SK-MEL-5 (cell line): ENCODE measurements around the gene PPP1R3C. TPM values are rescaled to one million over a fixed set of nuclear protein-coding genes. Genes with fewer than 3 reads are reported as not detected.
A peak's percentile ranks its signal among the peaks of the same experiment; 100 is the strongest.

Source experiments
- DNase-seq: peaks from one replicate; pipeline ENCODE4 v3.0.0-alpha.2; 2016; ENCODE audit warnings: low read depth, low spot score
- in situ Hi-C: cut with HindIII; loops from 2 replicates; pipeline ENCODE4 v1.10.0; 2016; ENCODE audit warnings: low sequenced_read_pairs, high pct_unique_total_duplicates, low pct_unique_long_range_greater_than_20kb
- polyA plus RNA-seq, 2 experiments: library from polyadenylated mRNA; depleted of rRNA; stranded (reverse); fragments of >200 nt; gene quantifications; 2 replicates each; pipeline ENCODE4 v1.2.3, GENCODE V29; 2015
- total RNA-seq: library from RNA; depleted of rRNA; stranded (reverse); fragments of >200 nt; shearing (Covaris generic); gene quantifications from 2 replicates; pipeline ENCODE4 v1.2.3, GENCODE V29; 2014; rRNA removed

PPP1R3C gene
- total RNA-seq: 12.2 and 13.2 TPM in 2 replicates
- polyA plus RNA-seq (2015; cell fraction: cytosol; rRNA removed): 7.1 and 9.3 TPM in 2 replicates
- polyA plus RNA-seq (2015; cell fraction: nucleus; rRNA removed): 3.9 and 6.4 TPM in 2 replicates

GRCh38 chr10:91632671-91633550, at the start of gene PPP1R3C:
Gene PPP1R3C (minus strand): TSS chr10:91633071. CDS start chr10:91632969, 102 bp downstream.
- DNase-seq: peak; percentile 13
- in situ Hi-C loops: no loop called here

- peak; percentile 5 for DNase-seq
- in situ Hi-C loops: no loop called here
Measured at GRCh38 chr10:91681361-91682276, 48.7 kb upstream of the PPP1R3C start.

DNA sequence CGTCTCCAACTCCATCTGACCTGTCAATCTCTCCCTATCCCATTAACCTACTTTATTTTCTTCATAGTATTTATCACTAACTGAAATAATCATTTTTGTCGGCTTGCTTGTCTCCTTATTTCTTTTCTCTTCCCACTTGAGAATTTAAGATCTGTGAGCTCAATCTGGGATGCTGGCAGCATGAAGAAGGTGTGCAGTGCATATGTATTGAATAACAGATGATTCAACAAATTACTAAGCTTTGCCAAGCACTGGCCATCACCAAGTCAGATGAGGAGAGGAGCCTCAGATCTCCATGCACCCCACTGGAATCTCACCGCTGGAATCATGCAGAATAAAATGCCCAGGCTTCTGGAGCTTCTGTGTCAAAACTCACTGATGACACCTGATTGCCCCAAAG, 47.6 kb upstream of the PPP1R3C start:
- in situ Hi-C loops: no loop called here

DNA sequence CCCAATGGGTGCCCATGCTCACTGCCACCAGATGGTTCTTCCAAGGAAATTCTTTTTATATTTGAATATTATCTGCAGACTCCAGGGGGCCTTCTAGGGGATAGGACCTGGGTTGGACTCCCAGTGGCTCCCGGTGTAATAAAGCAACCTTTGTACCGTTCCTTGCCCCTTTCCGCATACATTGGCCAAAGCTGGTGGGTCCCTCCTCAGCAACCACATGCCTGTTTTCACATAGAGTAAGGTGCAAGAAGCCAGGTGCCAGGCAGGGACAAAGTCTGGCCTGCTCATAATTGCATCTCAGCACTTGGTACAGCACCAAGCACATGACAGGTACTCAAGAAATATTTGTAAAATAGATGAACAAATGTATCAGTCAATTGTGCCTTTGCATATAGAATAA, 46.4 kb upstream of the PPP1R3C start:
- in situ Hi-C loops: no loop called here
- DNase-seq: no peak

More for the DNA sequence above, 47.6 kb upstream of the PPP1R3C start:
- no peak for DNase-seq

DNA sequence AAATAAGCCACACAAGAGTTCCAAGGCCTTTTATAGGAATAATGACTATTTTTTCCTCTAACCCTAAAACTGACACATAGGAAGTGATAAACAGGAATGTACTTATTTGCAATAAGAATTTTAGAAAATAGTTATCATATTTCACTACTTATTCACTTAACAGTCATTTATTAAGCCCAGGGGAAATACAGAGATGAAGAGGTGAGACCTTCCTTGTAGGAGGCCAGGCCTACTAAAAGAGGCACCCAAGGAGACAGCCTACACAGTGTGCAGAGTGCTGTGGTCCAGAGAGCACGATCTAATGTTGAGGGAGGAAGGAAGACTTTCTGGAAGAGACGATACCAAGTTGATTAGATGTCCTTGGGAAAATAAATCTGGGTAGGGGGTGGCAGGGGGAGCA, 45.0 kb upstream of the PPP1R3C start:
- in situ Hi-C loops: no loop called here
- no peak for DNase-seq

GRCh38 chr10:91672021-91672608, 39.2 kb upstream of the PPP1R3C start:
- in situ Hi-C loops: no loop called here
- DNase-seq: peak; percentile 2

GRCh38 chr10:91668913-91669312, 36.0 kb upstream of the PPP1R3C start:
- DNase-seq: no peak
- in situ Hi-C loops: no loop called here

GRCh38 chr10:91665842-91666241, 33.0 kb upstream of the PPP1R3C start:
- in situ Hi-C loops: no loop called here
- DNase-seq: no peak

DNA sequence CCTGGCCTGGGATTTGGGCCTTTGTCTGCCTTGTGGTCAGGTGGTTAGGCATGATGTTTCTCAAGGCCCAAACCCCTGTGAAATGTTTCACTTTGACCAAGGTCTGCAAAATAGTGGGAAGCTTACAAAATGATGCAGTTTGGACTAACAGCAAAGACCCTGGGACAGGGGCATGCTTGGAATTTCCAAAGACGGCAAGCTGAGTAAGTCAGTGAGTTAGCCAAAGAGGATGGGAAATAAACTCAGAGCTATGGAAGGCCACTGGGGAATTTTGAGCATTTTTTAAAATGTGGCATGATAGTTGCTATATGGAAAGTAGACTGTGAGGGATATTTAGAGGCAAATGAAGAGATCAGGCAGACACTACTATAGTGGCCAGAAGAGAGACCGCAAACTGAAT, 31.6 kb upstream of the PPP1R3C start:
- DNase-seq: no peak

GRCh38 chr10:91662993-91663392, 30.1 kb upstream of the PPP1R3C start:
- in situ Hi-C loops: no loop called here
- no peak for DNase-seq

More for the DNA sequence above, 31.6 kb upstream of the PPP1R3C start:
- in situ Hi-C loops: no loop called here

DNA sequence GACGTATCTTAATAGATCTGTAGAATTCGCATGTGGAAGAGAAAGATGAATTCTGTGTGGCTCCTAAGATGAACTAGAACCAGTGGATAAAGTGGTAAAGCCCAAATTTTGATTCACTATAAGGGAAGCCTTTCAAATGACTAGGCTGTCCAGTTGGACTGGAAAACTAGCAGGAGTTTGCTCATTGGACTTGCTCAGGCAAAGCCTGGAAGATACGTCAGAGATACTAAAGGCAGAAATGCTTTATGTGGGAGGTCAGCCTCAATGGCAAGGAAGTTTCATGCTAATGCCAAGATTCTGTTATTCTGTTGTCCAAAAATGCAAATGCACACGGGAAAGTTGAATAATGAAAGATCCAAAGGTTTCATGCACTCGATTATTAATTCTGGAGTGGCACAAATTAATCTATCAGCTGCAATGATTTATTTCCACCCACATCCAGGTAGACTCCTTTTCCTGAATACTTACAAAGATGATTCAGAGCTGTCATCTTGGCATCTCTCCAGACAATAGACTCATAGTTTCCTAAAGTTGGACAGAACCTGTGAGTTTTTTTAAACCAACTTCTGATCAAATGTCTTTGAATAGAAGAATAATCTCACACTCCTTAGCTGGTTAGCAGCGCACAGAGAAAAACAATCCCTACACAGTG, 20.5 kb upstream of the PPP1R3C start:
- DNase-seq: no peak
- in situ Hi-C loops: no loop called here

DNA sequence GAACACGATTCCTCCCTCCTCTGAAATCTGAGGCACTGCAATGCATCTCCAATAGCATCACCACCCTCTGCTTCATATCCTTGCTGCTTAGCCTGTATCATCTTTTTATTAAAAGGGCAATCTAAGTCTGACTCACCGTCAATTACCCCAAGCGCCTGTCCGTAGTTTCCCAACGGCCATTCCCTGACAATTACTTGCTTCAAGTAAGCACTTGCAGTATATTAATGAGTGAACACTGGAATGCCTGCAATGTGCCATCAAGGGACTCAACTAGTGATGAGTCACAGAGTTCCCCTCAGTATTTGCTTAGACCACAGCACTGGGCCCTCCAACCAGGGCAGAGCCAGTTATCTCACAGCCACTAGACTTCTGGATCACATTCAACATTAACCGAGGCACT, 19.5 kb upstream of the PPP1R3C start:
- in situ Hi-C loops: no loop called here
- DNase-seq: peak; percentile 65

- in situ Hi-C loops: no loop called here
- no peak for DNase-seq
Measured at GRCh38 chr10:91643700-91644099, 10.8 kb upstream of the PPP1R3C start.

DNA sequence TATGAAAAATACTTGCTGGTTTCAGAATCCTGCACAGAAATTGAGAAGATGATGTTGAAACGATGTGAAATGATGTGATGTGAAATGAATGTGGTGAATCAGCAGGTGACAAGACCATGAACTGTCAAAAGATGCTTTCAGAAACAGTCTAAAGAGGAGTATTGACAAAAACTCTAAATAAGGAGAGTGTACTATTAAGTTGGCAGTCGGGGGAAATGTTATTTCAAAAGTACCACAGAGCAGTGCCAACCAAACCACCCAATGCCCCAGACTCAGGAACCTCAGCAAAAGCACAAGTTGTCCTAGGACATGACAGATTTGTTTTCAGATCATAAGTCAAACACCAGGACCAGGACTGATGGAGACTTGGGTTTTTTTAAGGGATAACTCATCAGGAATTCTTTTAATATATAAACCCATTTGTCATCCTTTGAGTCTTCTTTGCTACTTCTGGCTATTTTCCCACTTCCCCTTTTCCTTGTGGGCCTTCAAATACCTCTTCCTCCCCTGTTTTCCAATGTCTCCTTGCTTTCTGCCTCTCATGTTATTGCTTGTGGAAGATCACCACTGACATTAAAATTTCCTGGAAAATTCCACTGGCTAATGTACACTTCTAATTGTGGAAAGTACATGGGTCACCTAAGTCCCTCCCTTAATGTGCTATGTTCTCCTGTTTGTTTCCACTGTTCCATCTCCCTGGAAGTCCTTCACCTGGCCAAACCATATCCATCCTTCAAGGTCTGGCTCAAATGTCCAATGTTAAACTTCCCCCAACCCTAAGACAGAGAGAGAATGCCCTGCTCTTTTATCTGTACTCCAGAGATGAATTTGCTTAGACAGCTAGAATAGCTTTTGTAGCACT, 10.2 kb upstream of the PPP1R3C start:
- no peak for DNase-seq
- in situ Hi-C loops: no loop called here

DNA sequence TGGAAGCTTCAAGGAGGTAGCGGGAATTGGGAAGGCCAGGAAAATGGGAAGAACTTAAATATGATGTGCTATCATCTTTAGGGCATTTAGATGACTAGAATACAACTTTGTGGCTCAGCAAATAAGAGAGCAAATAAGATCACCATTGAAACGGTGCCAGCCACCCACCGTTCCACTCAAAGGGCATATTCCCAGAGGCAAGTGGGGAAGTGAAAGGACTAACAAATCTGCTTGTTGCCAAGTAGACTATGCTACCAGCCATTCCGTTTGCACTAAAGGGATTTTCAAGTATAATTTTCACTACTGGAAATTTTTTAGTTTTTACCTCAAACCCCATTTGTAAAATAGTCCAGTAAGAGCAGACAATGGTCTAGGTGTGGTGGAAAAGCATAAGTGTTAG, 4.0 kb upstream of the PPP1R3C start:
- no peak for DNase-seq

More for the DNA sequence above, 4.0 kb upstream of the PPP1R3C start:
- in situ Hi-C loops: no loop called here
